Testis (tissue), 2 donors: Measurements from ENCODE around the gene TULP1.

ENCODE experiments used
- POLR2A ChIP-seq: fragments of 450-650 bp; IDR thresholded peaks from one replicate; pipeline ENCODE4 v1.6.1; 2017; ENCODE audit warnings: antibody characterized with exemption, mild to moderate bottlenecking, moderate library complexity
- TF ChIP-seq, protein P1 (sequence below), 3 experiments: fragments of 450-650 bp in 2 of 3; fragments of 200-600 bp in 1 of 3; sonication (generic) in 1 of 3; IDR thresholded peaks; one replicate each; pipeline ENCODE4 v1.5.1; 2016 to 2019; ENCODE audit warnings: antibody characterized with exemption in 3 of 3, mild to moderate bottlenecking in 2 of 3, moderate library complexity in 1 of 3

DNA sequence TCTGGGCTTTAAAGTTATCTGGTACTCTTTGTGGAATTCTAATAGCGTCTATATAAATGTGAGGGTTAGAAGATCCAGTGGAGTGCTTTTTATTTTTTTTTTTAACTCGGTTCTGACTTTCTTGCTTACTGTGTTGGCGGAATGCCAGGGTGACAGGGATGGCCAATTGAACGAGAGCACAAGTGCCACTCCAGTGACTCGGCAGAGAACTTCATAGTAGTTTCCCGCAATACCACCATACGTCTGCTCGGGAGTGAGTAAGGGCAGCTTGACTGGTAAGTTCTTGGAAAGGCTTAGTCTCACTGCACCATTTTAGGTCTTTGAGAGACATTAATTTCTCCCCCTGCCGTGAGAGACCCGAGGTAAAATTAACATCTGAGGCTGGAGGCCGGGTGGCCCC lies 49.4 kb upstream of the TULP1 start:
- TF ChIP-seq, protein P1, sequence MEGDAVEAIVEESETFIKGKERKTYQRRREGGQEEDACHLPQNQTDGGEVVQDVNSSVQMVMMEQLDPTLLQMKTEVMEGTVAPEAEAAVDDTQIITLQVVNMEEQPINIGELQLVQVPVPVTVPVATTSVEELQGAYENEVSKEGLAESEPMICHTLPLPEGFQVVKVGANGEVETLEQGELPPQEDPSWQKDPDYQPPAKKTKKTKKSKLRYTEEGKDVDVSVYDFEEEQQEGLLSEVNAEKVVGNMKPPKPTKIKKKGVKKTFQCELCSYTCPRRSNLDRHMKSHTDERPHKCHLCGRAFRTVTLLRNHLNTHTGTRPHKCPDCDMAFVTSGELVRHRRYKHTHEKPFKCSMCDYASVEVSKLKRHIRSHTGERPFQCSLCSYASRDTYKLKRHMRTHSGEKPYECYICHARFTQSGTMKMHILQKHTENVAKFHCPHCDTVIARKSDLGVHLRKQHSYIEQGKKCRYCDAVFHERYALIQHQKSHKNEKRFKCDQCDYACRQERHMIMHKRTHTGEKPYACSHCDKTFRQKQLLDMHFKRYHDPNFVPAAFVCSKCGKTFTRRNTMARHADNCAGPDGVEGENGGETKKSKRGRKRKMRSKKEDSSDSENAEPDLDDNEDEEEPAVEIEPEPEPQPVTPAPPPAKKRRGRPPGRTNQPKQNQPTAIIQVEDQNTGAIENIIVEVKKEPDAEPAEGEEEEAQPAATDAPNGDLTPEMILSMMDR (IDR thresholded peaks at IDR 0.05): no peak
- no peak for TF ChIP-seq POLR2A
